ENCODE data around the gene PRKN. TPM values are rescaled to one million over a fixed set of nuclear protein-coding genes. Genes with fewer than 3 reads are reported as not detected.

The PRKN gene
- total RNA-seq, 1 experiment from 2014 or later = not detected

DNA sequence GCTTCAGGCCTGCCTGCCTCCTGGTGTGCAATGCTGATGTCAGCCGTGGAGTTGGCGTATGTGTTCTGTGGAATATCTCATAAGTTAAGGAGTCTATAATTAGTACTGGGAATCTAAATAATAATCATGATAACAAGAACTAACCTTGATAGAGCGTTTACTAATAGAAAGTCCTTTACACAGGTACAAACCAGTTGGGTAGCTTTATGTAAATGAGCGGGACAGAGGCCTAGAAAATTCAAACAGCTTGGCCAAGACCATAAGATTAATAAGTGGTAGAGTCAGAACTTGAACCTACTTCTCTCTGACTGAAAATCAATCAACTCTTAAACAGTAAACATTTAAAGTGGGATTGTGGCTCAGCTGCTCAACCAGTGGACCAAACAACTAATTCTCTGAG lies 882.8 kb downstream of the PRKN start:
- no TSS peak for BruUV-seq (replicated peaks)

DNA sequence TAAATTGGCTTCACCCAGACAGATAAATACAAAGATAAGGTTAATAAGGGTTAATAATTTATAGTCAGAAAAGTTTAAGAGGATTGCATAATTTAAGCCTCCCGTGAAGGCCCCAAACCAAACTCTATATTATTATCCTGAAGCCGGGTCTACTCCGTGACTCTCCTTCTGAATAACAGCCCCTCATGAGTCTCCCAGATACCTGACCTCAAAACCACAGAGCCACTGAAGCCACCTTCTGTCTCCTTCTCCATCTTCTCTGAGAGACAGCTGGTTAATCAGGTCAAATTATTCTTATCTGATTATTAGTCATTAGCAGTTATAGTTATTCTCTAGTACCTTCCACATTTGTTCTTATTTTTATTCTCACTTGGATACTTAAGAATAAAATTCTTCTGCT lies 884.5 kb downstream of the PRKN start:
- POLR2A ChIA-PET (ENCODE audit: unreplicated experiment) = no interaction called here
- Histone ChIP-seq H3K27ac (no peak overlapping the region), H3K4me1 (replicated peaks; ENCODE audit: insufficient read depth) (no peaks in the 10 kb centered on the region), H3K4me2 (no peak overlapping the region), H3K9me2 (ENCODE audit: insufficient read depth) (no peaks in the 10 kb centered on the region), H4K20me1 (ENCODE audit: insufficient read depth) (no peaks in the 10 kb centered on the region), H3K9me3 (ENCODE audit: insufficient read depth, low read depth) (no peaks in the 10 kb centered on the region), H3K36me3 (ENCODE audit: low read depth) (no peaks in the 10 kb centered on the region), H3K79me2 (ENCODE audit: low read depth) (no peaks in the 10 kb centered on the region), H3F3A (ENCODE audit: insufficient read depth, low read depth) (no peaks in the 10 kb centered on the region), H3K27me3 (ENCODE audit: insufficient read depth, low read depth) (peaks cover 48% of the 10 kb centered on the region), H3K4me3 (no peak overlapping the region), H2AFZ (no peak overlapping the region)
- TF ChIP-seq, protein P1, sequence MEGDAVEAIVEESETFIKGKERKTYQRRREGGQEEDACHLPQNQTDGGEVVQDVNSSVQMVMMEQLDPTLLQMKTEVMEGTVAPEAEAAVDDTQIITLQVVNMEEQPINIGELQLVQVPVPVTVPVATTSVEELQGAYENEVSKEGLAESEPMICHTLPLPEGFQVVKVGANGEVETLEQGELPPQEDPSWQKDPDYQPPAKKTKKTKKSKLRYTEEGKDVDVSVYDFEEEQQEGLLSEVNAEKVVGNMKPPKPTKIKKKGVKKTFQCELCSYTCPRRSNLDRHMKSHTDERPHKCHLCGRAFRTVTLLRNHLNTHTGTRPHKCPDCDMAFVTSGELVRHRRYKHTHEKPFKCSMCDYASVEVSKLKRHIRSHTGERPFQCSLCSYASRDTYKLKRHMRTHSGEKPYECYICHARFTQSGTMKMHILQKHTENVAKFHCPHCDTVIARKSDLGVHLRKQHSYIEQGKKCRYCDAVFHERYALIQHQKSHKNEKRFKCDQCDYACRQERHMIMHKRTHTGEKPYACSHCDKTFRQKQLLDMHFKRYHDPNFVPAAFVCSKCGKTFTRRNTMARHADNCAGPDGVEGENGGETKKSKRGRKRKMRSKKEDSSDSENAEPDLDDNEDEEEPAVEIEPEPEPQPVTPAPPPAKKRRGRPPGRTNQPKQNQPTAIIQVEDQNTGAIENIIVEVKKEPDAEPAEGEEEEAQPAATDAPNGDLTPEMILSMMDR (conservative IDR thresholded peaks at IDR 0.05) = no peak
- no peak for TF ChIP-seq EZH2 (IDR thresholded peaks at IDR 0.05; ENCODE audit: low read depth)
- BruUV-seq (replicated peaks) = no TSS peak
- no peak for DNase-seq
- intact Hi-C loops (cut with micrococcal nuclease; ENCODE audit: unreplicated experiment) = no loop called here
- CTCF ChIA-PET = no interaction called here

More for the DNA sequence above, 882.8 kb downstream of the PRKN start:
- H3K9me3 ChIP-seq (ENCODE audit: insufficient read depth, low read depth) = no peaks in the 10 kb centered on the region
- ChIA-PET POLR2A (ENCODE audit: unreplicated experiment) (no interaction called here), CTCF (no interaction called here)
- H3K27ac ChIP-seq = no peak overlapping the region
- H3K79me2 ChIP-seq (ENCODE audit: low read depth) = no peaks in the 10 kb centered on the region
- intact Hi-C loops (cut with micrococcal nuclease; ENCODE audit: unreplicated experiment) = no loop called here
- no peak for DNase-seq
- H3K4me1 ChIP-seq (replicated peaks; ENCODE audit: insufficient read depth) = no peaks in the 10 kb centered on the region
- no peaks in the 10 kb centered on the region for H3F3A ChIP-seq (ENCODE audit: insufficient read depth, low read depth)
- no peaks in the 10 kb centered on the region for H4K20me1 ChIP-seq (ENCODE audit: insufficient read depth)
- TF ChIP-seq EZH2 (IDR thresholded peaks at IDR 0.05; ENCODE audit: low read depth) = no peak
- TF ChIP-seq, protein P1 (conservative IDR thresholded peaks at IDR 0.05) = no peak
- peaks cover 43% of the 10 kb centered on the region for H3K27me3 ChIP-seq (ENCODE audit: insufficient read depth, low read depth)
- no peak overlapping the region for H3K4me2 ChIP-seq
- H3K4me3 ChIP-seq = no peak overlapping the region
- no peak overlapping the region for H2AFZ ChIP-seq
- no peaks in the 10 kb centered on the region for H3K9me2 ChIP-seq (ENCODE audit: insufficient read depth)
- no peaks in the 10 kb centered on the region for H3K36me3 ChIP-seq (ENCODE audit: low read depth)

DNA sequence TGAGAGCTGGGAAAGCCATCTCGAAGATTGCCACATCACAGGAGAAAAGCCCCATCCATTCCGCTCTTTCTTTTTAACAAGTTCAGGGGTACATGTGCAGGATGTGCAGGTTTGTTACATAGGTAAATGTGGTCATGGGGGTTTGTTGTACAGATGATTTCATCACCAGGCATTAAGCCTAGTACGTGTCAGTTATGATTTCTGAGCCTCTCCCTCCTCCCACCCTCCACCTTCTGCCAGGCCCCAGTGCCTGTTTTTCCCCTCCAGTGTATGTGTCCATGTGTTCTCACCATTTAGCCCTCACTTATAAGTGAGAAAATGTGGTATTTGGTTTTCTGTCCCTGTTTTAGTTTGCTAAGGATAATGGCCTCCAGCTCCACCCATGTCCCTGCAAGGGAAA lies 887.2 kb downstream of the PRKN start:
- Histone ChIP-seq H3K36me3 (ENCODE audit: low read depth) (no peaks in the 10 kb centered on the region), H3K4me1 (replicated peaks; ENCODE audit: insufficient read depth) (no peaks in the 10 kb centered on the region), H2AFZ (no peak overlapping the region), H3K27ac (no peak overlapping the region), H3K9me2 (ENCODE audit: insufficient read depth) (no peaks in the 10 kb centered on the region), H3K79me2 (ENCODE audit: low read depth) (no peaks in the 10 kb centered on the region), H4K20me1 (ENCODE audit: insufficient read depth) (no peaks in the 10 kb centered on the region), H3F3A (ENCODE audit: insufficient read depth, low read depth) (no peaks in the 10 kb centered on the region), H3K27me3 (ENCODE audit: insufficient read depth, low read depth) (peaks cover 57% of the 10 kb centered on the region), H3K4me2 (no peak overlapping the region), H3K4me3 (no peak overlapping the region), H3K9me3 (ENCODE audit: insufficient read depth, low read depth) (no peaks in the 10 kb centered on the region)
- no peak for DNase-seq
- BruUV-seq (replicated peaks) = no TSS peak
- ChIA-PET CTCF (no interaction called here), POLR2A (ENCODE audit: unreplicated experiment) (no interaction called here)
- TF ChIP-seq EZH2 (IDR thresholded peaks at IDR 0.05; ENCODE audit: low read depth) = no peak
- TF ChIP-seq, protein P1 (conservative IDR thresholded peaks at IDR 0.05) = no peak
- intact Hi-C loops (cut with micrococcal nuclease; ENCODE audit: unreplicated experiment) = no loop called here
